Liver (tissue), 9 donors: ENCODE results near the gene CPNE4. TPM values are rescaled to one million over a fixed set of nuclear protein-coding genes. Genes with fewer than 3 reads are reported as not detected.

ENCODE experiments used
- DNase-seq: peaks from one replicate; pipeline ENCODE4 v3.0.0-alpha.2; 2017; ENCODE audit warnings: low spot score
- H3K27ac ChIP-seq, 2 donors: one replicate each; pipeline ENCODE4 v1.7.0; 2013; ENCODE audit warnings: inconsistent platforms in 2 of 2, low read length in 2 of 2, control low read depth in 1 of 2, low read depth in 1 of 2, mild to moderate bottlenecking in 1 of 2
- H3K27me3 ChIP-seq, 4 donors: one replicate each; pipeline versions ENCODE4 v1.6.1 to v1.7.0; 2013; ENCODE audit warnings: low read length in 3 of 4, inconsistent platforms in 1 of 4, mild to moderate bottlenecking in 1 of 4, moderate library complexity in 1 of 4; ENCODE audit not compliant: control insufficient read depth in 4 of 4, insufficient read depth in 4 of 4
- H3K36me3 ChIP-seq, 4 donors: one replicate each; pipeline versions ENCODE4 v1.6.1 to v1.7.0; 2013; ENCODE audit warnings: low read length in 3 of 4, mild to moderate bottlenecking in 3 of 4, low read depth in 1 of 4, moderate library complexity in 1 of 4; ENCODE audit not compliant: control insufficient read depth in 4 of 4, insufficient read depth in 3 of 4
- H3K4me1 ChIP-seq, 4 donors: one replicate each; pipeline versions ENCODE4 v1.6.1 to v1.7.0; 2013; ENCODE audit warnings: low read length in 3 of 4, mild to moderate bottlenecking in 3 of 4, moderate library complexity in 1 of 4; ENCODE audit not compliant: control insufficient read depth in 4 of 4, insufficient read depth in 4 of 4
- H3K4me3 ChIP-seq, 3 donors: one replicate each; pipeline versions ENCODE4 v1.6.1 to v1.7.0; 2013; ENCODE audit warnings: low read length in 3 of 3, control low read depth in 1 of 3, low read depth in 1 of 3, mild to moderate bottlenecking in 1 of 3
- H3K9ac ChIP-seq, 2 donors: one replicate each; pipeline ENCODE4 v1.7.0; 2013; ENCODE audit warnings: low read length in 2 of 2, mild to moderate bottlenecking in 2 of 2, moderate library complexity in 2 of 2, control low read depth in 1 of 2, low read depth in 1 of 2
- H3K9me3 ChIP-seq, 4 donors: one replicate each; pipeline versions ENCODE4 v1.6.1 to v1.7.0; 2013; ENCODE audit warnings: low read length in 3 of 4; ENCODE audit not compliant: control insufficient read depth in 4 of 4
- ATF3 ChIP-seq: IDR thresholded peaks from 2 replicates; pipeline ENCODE4 v1.6.1; 2016; ENCODE audit warnings: antibody characterized with exemption
- CTCF ChIP-seq: fragments of 150-350 bp; IDR thresholded peaks from 2 replicates; pipeline ENCODE4 v1.5.1; 2017; ENCODE audit warnings: improper control_type of control experiment, low read depth, low read length; ENCODE audit not compliant: missing input control
- EGR1 ChIP-seq, 2 donors: IDR thresholded peaks; 2 replicates each; pipeline ENCODE4 v1.6.1; 2016 to 2018; ENCODE audit warnings: antibody characterized with exemption in 2 of 2, low read depth in 2 of 2
- FOXA1 ChIP-seq: IDR thresholded peaks from 2 replicates; pipeline ENCODE4 v1.6.1; 2016; ENCODE audit warnings: antibody characterized with exemption
- FOXA2 ChIP-seq: IDR thresholded peaks from 2 replicates; pipeline ENCODE4 v1.6.1; 2016; ENCODE audit warnings: antibody characterized with exemption
- GABPA ChIP-seq, 2 donors: IDR thresholded peaks in 1 of 2; conservative IDR thresholded peaks in 1 of 2; 2 replicates each; pipeline ENCODE4 v1.6.1; 2016; ENCODE audit warnings: antibody characterized with exemption in 2 of 2, mild to moderate bottlenecking in 1 of 2, moderate library complexity in 1 of 2
- HNF4A ChIP-seq, 2 donors: conservative IDR thresholded peaks; 2 replicates each; pipeline ENCODE4 v1.6.1; 2016; ENCODE audit warnings: antibody characterized with exemption in 2 of 2, mild to moderate bottlenecking in 2 of 2
- HNF4G ChIP-seq: IDR thresholded peaks from 2 replicates; pipeline ENCODE4 v1.6.1; 2016; ENCODE audit warnings: antibody characterized with exemption
- JUND ChIP-seq, 2 donors: IDR thresholded peaks; 2 replicates each; pipeline ENCODE4 v1.6.1; 2016; ENCODE audit warnings: antibody characterized with exemption in 2 of 2
- MAX ChIP-seq: IDR thresholded peaks from 2 replicates; pipeline ENCODE4 v1.6.1; 2016; ENCODE audit warnings: antibody characterized with exemption
- NR2F2 ChIP-seq: IDR thresholded peaks from 2 replicates; pipeline ENCODE4 v1.6.1; 2016; ENCODE audit warnings: antibody characterized with exemption
- RAD21 ChIP-seq, 2 donors: IDR thresholded peaks; 2 replicates each; pipeline ENCODE4 v1.6.1; 2016; ENCODE audit warnings: antibody characterized with exemption in 2 of 2, mild to moderate bottlenecking in 2 of 2
- REST ChIP-seq: IDR thresholded peaks from 2 replicates; pipeline ENCODE4 v1.6.1; 2016; ENCODE audit warnings: antibody characterized with exemption, mild to moderate bottlenecking
- RXRA ChIP-seq, 2 donors: IDR thresholded peaks; 2 replicates each; pipeline ENCODE4 v1.6.1; 2017 to 2018; ENCODE audit warnings: antibody characterized with exemption in 2 of 2, mild to moderate bottlenecking in 1 of 2
- SP1 ChIP-seq: IDR thresholded peaks from 2 replicates; pipeline ENCODE4 v1.6.1; 2018; ENCODE audit warnings: antibody characterized with exemption, mild to moderate bottlenecking
- TAF1 ChIP-seq: conservative IDR thresholded peaks from 2 replicates; pipeline ENCODE4 v1.6.1; 2016; ENCODE audit warnings: antibody characterized with exemption, mild to moderate bottlenecking
- YY1 ChIP-seq: IDR thresholded peaks from 2 replicates; pipeline ENCODE4 v1.6.1; 2016; ENCODE audit warnings: antibody characterized with exemption, mild to moderate bottlenecking
- ZBTB33 ChIP-seq: IDR thresholded peaks from 2 replicates; pipeline ENCODE4 v1.6.1; 2016; ENCODE audit warnings: antibody characterized with exemption
- WGBS: extraction: QIAGEN DNeasy Blood & Tissue Kit; methylation state at CpG from one replicate; pipeline ENCODE4 v1.1.7; 2013; 5-methylcytosine and 5-hydroxymethylcytosine counted together
- polyA plus RNA-seq, 2 donors: library from polyadenylated mRNA; stranded (reverse) in 1 of 2; unstranded in 1 of 2; fragments of 200-250 nt in 1 of 2; fragments of >200 nt in 1 of 2; fragmentation: Nextera tagmentation in 1 of 2; extraction: Ambion mirVana in 1 of 2; gene quantifications; one replicate each; pipeline versions ENCODE4 v1.2.1 to v1.2.3, GENCODE V29; 2013 to 2015
- total RNA-seq, 2 donors: library from RNA; depleted of rRNA; stranded (reverse); fragments of >200 nt; gene quantifications; one replicate each; pipeline ENCODE4 v1.2.3, GENCODE V29; 2014
- donor health status: healthy.
- donor health status: healthy.
- donor health status: healthy.
- donor health status: healthy.
- donor health status: healthy.

The CPNE4 gene
- total and polyA plus RNA-seq, 4 donors: under 0.01 to 0.03 TPM; not detected in 2

GRCh38 chr3:131704098-131704497 is 330.7 kb downstream of the CPNE4 start:
- Histone ChIP-seq H3K9ac (no peak overlapping the region), H3K9me3 (no peaks in the 10 kb centered on the region), H3K27ac (no peak overlapping the region), H3K4me1 (no peaks in the 10 kb centered on the region), H3K36me3 (no peaks in the 10 kb centered on the region), H3K27me3 (peaks cover 0 to 5% (median 2%) of the 10 kb centered on the region in 4 donors), H3K4me3 (no peak overlapping the region)
- no peak for DNase-seq
- no peak for TF ChIP-seq RXRA (IDR thresholded peaks at IDR 0.05)
- TF ChIP-seq NR2F2: no peak
- TF ChIP-seq YY1: no peak
- no peak for TF ChIP-seq JUND (IDR thresholded peaks at IDR 0.05)
- no peak for TF ChIP-seq GABPA (IDR thresholded peaks at IDR 0.05 in 1 of 2, conservative IDR thresholded peaks at IDR 0.05 in 1 of 2)
- TF ChIP-seq ATF3: no peak
- TF ChIP-seq FOXA1: no peak
- TF ChIP-seq REST: no peak
- TF ChIP-seq RAD21 (IDR thresholded peaks at IDR 0.05): no peak
- no peak for TF ChIP-seq SP1
- TF ChIP-seq EGR1 (IDR thresholded peaks at IDR 0.05; ENCODE audit: low read depth in 2 of 2): no peak
- no peak for TF ChIP-seq CTCF
- no peak for TF ChIP-seq HNF4A (conservative IDR thresholded peaks at IDR 0.05)
- no peak for TF ChIP-seq HNF4G
- no peak for TF ChIP-seq FOXA2
- no peak for TF ChIP-seq MAX
- TF ChIP-seq ZBTB33: no peak
- TF ChIP-seq TAF1: no peak
- 53% methylated on average over 2 of the region's 2 CpGs for whole genome bisulfite sequencing
